C4-2B (cell line): ENCODE results near the gene GOLPH3.

ENCODE experiments used
- ZFX ChIP-seq: fragments of 450-650 bp; IDR thresholded peaks from 2 replicates; pipeline ENCODE4 v1.6.1; 2017
- TF ChIP-seq, protein P1 (sequence below): fragments of 450-650 bp; conservative IDR thresholded peaks from 2 replicates; pipeline ENCODE4 v1.5.1; 2017; ENCODE audit warnings: mild to moderate bottlenecking

DNA sequence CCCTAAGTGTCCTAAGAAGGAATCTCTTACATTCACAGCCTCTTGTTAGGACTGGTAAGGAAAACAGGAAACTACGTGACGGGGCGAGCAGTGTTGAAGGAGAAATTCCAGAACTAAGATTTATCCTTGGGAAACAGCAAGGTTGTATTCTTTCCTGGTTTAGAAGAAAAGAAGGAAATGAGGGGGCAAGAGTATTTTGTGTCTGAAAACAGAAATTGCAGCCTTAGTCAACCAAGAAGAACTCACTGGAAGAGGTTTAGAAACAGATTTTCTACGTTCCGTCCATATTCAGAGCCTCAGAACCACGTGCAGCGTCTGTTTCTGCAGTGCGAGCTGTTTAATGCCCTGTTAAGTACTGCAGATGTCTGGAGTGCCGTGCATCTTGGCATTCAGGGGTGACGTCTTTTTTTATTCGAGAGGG, 75.2 kb downstream of the GOLPH3 start:
- TF ChIP-seq, protein P1, sequence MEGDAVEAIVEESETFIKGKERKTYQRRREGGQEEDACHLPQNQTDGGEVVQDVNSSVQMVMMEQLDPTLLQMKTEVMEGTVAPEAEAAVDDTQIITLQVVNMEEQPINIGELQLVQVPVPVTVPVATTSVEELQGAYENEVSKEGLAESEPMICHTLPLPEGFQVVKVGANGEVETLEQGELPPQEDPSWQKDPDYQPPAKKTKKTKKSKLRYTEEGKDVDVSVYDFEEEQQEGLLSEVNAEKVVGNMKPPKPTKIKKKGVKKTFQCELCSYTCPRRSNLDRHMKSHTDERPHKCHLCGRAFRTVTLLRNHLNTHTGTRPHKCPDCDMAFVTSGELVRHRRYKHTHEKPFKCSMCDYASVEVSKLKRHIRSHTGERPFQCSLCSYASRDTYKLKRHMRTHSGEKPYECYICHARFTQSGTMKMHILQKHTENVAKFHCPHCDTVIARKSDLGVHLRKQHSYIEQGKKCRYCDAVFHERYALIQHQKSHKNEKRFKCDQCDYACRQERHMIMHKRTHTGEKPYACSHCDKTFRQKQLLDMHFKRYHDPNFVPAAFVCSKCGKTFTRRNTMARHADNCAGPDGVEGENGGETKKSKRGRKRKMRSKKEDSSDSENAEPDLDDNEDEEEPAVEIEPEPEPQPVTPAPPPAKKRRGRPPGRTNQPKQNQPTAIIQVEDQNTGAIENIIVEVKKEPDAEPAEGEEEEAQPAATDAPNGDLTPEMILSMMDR, result no peak
- no peak for TF ChIP-seq ZFX
